ENCODE data around the gene CASK.

DNA sequence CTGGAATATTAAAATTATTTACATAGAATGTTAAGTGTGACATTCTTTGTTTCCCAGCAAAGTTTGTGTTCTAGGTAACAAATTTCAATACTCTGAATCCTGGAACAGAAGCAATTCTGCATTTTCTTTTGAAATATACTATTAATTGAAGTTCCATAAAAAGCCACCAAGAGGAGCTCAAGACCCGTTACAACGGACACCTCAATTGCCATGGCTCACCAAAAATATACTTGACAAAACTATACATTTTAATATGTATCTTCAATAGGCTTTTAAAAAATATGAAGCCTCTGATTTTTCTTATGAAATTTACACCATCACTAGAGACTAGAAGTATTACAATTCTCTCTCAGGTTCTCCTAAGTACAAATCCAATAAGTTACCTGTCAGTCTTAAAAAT, 364.8 kb downstream of the CASK start:
- TF ChIP-seq, protein P1, sequence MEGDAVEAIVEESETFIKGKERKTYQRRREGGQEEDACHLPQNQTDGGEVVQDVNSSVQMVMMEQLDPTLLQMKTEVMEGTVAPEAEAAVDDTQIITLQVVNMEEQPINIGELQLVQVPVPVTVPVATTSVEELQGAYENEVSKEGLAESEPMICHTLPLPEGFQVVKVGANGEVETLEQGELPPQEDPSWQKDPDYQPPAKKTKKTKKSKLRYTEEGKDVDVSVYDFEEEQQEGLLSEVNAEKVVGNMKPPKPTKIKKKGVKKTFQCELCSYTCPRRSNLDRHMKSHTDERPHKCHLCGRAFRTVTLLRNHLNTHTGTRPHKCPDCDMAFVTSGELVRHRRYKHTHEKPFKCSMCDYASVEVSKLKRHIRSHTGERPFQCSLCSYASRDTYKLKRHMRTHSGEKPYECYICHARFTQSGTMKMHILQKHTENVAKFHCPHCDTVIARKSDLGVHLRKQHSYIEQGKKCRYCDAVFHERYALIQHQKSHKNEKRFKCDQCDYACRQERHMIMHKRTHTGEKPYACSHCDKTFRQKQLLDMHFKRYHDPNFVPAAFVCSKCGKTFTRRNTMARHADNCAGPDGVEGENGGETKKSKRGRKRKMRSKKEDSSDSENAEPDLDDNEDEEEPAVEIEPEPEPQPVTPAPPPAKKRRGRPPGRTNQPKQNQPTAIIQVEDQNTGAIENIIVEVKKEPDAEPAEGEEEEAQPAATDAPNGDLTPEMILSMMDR (IDR thresholded peaks at IDR 0.05; ENCODE audit: low read depth, low read length, poor library complexity, severe bottlenecking), result peak; percentile 44
- TF ChIP-seq EZH2phosphoT487 (IDR thresholded peaks at IDR 0.05; ENCODE audit: borderline replicate concordance, low read length), result no peak
